IMR-90 (cell line): ENCODE results near the gene AIRE. TPM values are rescaled to one million over a fixed set of nuclear protein-coding genes. Genes with fewer than 3 reads are reported as not detected.

Experiments used
- ATAC-seq: fragments of 200-7000 bp; cut with Tn5 transposase; 2 replicates; pipeline ENCODE4 v1.9.1; 2020; ENCODE audit warnings: low read depth, mild to moderate bottlenecking, moderate library complexity
- BruUV-seq: library from RNA; stranded (reverse); fragments of 400-500 nt; replicated peaks from 2 replicates; lab custom pipeline; 2021; lab: Mats Ljungman, UMichigan
- CTCF ChIA-PET: fragments of 300-600 bp; formaldehyde crosslinking; extraction: SDS; loops from one replicate; lab custom pipeline; 2021; ENCODE audit warnings: antibody characterized with exemption; lab: Yijun Ruan, JAX
- POLR2A ChIA-PET: fragments of 300-600 bp; sonication (Branson Sonifier 250); formaldehyde crosslinking; loops from one replicate; lab custom pipeline; 2022; ENCODE audit warnings: antibody characterized with exemption; ENCODE audit not compliant: unreplicated experiment; lab: Charles Lee
- DNase-seq: peaks from one replicate; pipeline ENCODE4 v3.0.0; 2013
- H2AFZ ChIP-seq: replicated peaks from 2 replicates; pipeline ENCODE3; 2013; ENCODE audit warnings: low read length, mild to moderate bottlenecking; ENCODE audit not compliant: poor library complexity
- H2AK5ac ChIP-seq: 2 replicates; pipeline ENCODE4 v1.6.1; 2013; ENCODE audit warnings: low read depth, low read length, inconsistent platforms
- H2AK9ac ChIP-seq: replicated peaks from 2 replicates; pipeline ENCODE3; 2013; ENCODE audit warnings: mild to moderate bottlenecking, low read depth, low read length, moderate library complexity; ENCODE audit not compliant: poor library complexity
- H2BK120ac ChIP-seq: 2 replicates; pipeline ENCODE4 v1.6.1; 2013; ENCODE audit warnings: low read depth, low read length, inconsistent platforms
- H2BK15ac ChIP-seq: 3 replicates; pipeline ENCODE4 v1.6.1; 2013; ENCODE audit warnings: low read depth, low read length, inconsistent platforms
- H2BK20ac ChIP-seq: 2 replicates; pipeline ENCODE4 v1.6.1; 2013; ENCODE audit warnings: low read depth, mild to moderate bottlenecking, inconsistent platforms, low read length, moderate library complexity
- H2BK5ac ChIP-seq: 2 replicates; pipeline ENCODE4 v1.6.1; 2013; ENCODE audit warnings: mild to moderate bottlenecking, low read depth, low read length, inconsistent platforms; ENCODE audit not compliant: poor library complexity, severe bottlenecking
- H3K14ac ChIP-seq: replicated peaks from 2 replicates; pipeline ENCODE4 v1.6.1; 2013; ENCODE audit warnings: low read depth, low read length, inconsistent platforms
- H3K18ac ChIP-seq: 2 replicates; pipeline ENCODE4 v1.6.1; 2013; ENCODE audit warnings: low read depth, low read length, control low read depth
- H3K23ac ChIP-seq: 2 replicates; pipeline ENCODE4 v1.6.1; 2013; ENCODE audit warnings: low read depth, low read length, inconsistent platforms
- H3K27ac ChIP-seq: 2 replicates; pipeline ENCODE4 v1.5.1; 2013; ENCODE audit warnings: mild to moderate bottlenecking, control low read depth, low read length; ENCODE audit not compliant: insufficient read depth
- H3K27me3 ChIP-seq: 2 replicates; pipeline ENCODE4 v1.6.1; 2013; ENCODE audit warnings: low read length; ENCODE audit not compliant: control insufficient read depth, insufficient read depth
- H3K36me3 ChIP-seq: 2 replicates; pipeline ENCODE4 v1.6.1; 2013; ENCODE audit warnings: low read length, mixed read lengths; ENCODE audit not compliant: control insufficient read depth, insufficient read depth
- H3K4ac ChIP-seq: 2 replicates; pipeline ENCODE4 v1.6.1; 2013; ENCODE audit warnings: low read depth, low read length, inconsistent platforms
- H3K4me1 ChIP-seq: 2 replicates; pipeline ENCODE4 v1.6.1; 2013; ENCODE audit warnings: low read length, mixed read lengths; ENCODE audit not compliant: control insufficient read depth, insufficient read depth
- H3K4me2 ChIP-seq: 2 replicates; pipeline ENCODE4 v1.6.1; 2013; ENCODE audit warnings: low read depth, mild to moderate bottlenecking, control low read depth, low read length, moderate library complexity
- H3K4me3 ChIP-seq: 2 replicates; pipeline ENCODE4 v1.5.1; 2013; ENCODE audit warnings: low read depth, mild to moderate bottlenecking, control low read depth, low read length, moderate library complexity; ENCODE audit not compliant: insufficient read depth
- H3K56ac ChIP-seq: 2 replicates; pipeline ENCODE4 v1.6.1; 2013; ENCODE audit warnings: low read length, inconsistent platforms; ENCODE audit not compliant: insufficient read depth; ENCODE audit errors: extremely low read depth
- H3K79me1 ChIP-seq, 2 experiments: 2 replicates each; pipeline ENCODE4 v1.6.1; 2013; ENCODE audit warnings: low read length in 2 of 2, inconsistent platforms in 1 of 2, low read depth in 1 of 2
- H3K9ac ChIP-seq: 2 replicates; pipeline ENCODE4 v1.6.1; 2013; ENCODE audit warnings: low read depth, low read length, control low read depth
- H3K9me1 ChIP-seq: 2 replicates; pipeline ENCODE4 v1.6.1; 2013; ENCODE audit warnings: low read length, inconsistent platforms; ENCODE audit not compliant: insufficient read depth
- H3K9me3 ChIP-seq: 2 replicates; pipeline ENCODE4 v1.6.1; 2013; ENCODE audit warnings: low read length; ENCODE audit not compliant: control insufficient read depth, insufficient read depth
- H4K20me1 ChIP-seq: 2 replicates; pipeline ENCODE4 v1.6.1; 2013; ENCODE audit warnings: low read length, inconsistent platforms; ENCODE audit not compliant: insufficient read depth
- H4K5ac ChIP-seq: 2 replicates; pipeline ENCODE4 v1.6.1; 2013; ENCODE audit warnings: mild to moderate bottlenecking, low read depth, low read length, control low read depth
- H4K8ac ChIP-seq, 2 experiments: 2 replicates each; pipeline ENCODE4 v1.6.1; 2013; ENCODE audit warnings: low read depth in 2 of 2, low read length in 2 of 2, control low read depth in 1 of 2, inconsistent platforms in 1 of 2
- H4K91ac ChIP-seq: 2 replicates; pipeline ENCODE4 v1.6.1; 2013; ENCODE audit warnings: low read depth, low read length, inconsistent platforms; ENCODE audit not compliant: insufficient read depth
- BHLHE40 ChIP-seq: fragments of 150-350 bp; IDR thresholded peaks from 2 replicates; pipeline ENCODE4 v1.6.1; 2016; ENCODE audit warnings: mild to moderate bottlenecking, low read depth, low read length
- CEBPB ChIP-seq: IDR thresholded peaks from 2 replicates; pipeline ENCODE4 v1.6.1; 2012; ENCODE audit warnings: low read depth, low read length, improper control_type of control experiment
- CHD1 ChIP-seq: IDR thresholded peaks from 2 replicates; pipeline ENCODE4 v1.6.1; 2012; ENCODE audit warnings: low read depth, low read length, improper control_type of control experiment
- CTCF ChIP-seq: conservative IDR thresholded peaks from 2 replicates; pipeline ENCODE4 v1.5.1; 2012; ENCODE audit warnings: mild to moderate bottlenecking, low read depth, low read length, improper control_type of control experiment
- FOS ChIP-seq: fragments of 150-350 bp; IDR thresholded peaks from 2 replicates; pipeline ENCODE4 v1.6.1; 2016; ENCODE audit warnings: low read depth, low read length
- MAFK ChIP-seq: IDR thresholded peaks from 2 replicates; pipeline ENCODE4 v1.6.1; 2012; ENCODE audit warnings: low read depth, low read length, improper control_type of control experiment
- MAZ ChIP-seq: IDR thresholded peaks from 2 replicates; pipeline ENCODE4 v1.6.1; 2012; ENCODE audit warnings: low read depth, mild to moderate bottlenecking, low read length, improper control_type of control experiment, moderate library complexity, borderline replicate concordance
- MXI1 ChIP-seq: IDR thresholded peaks from 2 replicates; pipeline ENCODE4 v1.6.1; 2012; ENCODE audit warnings: low read depth, mild to moderate bottlenecking, low read length, moderate library complexity, borderline replicate concordance
- NFE2L2 ChIP-seq: fragments of 150-350 bp; IDR thresholded peaks from 2 replicates; pipeline ENCODE4 v1.6.1; 2016; ENCODE audit warnings: low read depth, mild to moderate bottlenecking, low read length
- POLR2A ChIP-seq: IDR thresholded peaks from 2 replicates; pipeline ENCODE4 v1.6.1; 2012; ENCODE audit warnings: mild to moderate bottlenecking, low read depth, low read length
- RAD21 ChIP-seq: IDR thresholded peaks from 2 replicates; pipeline ENCODE4 v1.6.1; 2012; ENCODE audit warnings: low read length, improper control_type of control experiment
- RCOR1 ChIP-seq: IDR thresholded peaks from 2 replicates; pipeline ENCODE4 v1.6.1; 2012; ENCODE audit warnings: mild to moderate bottlenecking, low read length, improper control_type of control experiment; ENCODE audit not compliant: insufficient replicate concordance
- RFX5 ChIP-seq: IDR thresholded peaks from 2 replicates; pipeline ENCODE4 v1.8.0; 2012; ENCODE audit warnings: low read depth, mild to moderate bottlenecking, low read length, moderate library complexity
- SMC3 ChIP-seq: fragments of 150-350 bp; IDR thresholded peaks from 2 replicates; pipeline ENCODE4 v1.6.1; 2016; ENCODE audit warnings: low read depth, mild to moderate bottlenecking, antibody characterized with exemption, low read length, moderate library complexity
- USF2 ChIP-seq: fragments of 150-350 bp; IDR thresholded peaks from 2 replicates; pipeline ENCODE4 v1.6.1; 2017; ENCODE audit warnings: mild to moderate bottlenecking, antibody characterized with exemption, low read length, low read depth
- WGBS, 2 experiments: methylation state at CpG; one replicate each; pipeline versions ENCODE4 v1.1.5 to v1.1.7; 2013; ENCODE audit warnings: missing lambda C conversion rate in 2 of 2; ENCODE audit not compliant: insufficient read length in 1 of 2; ENCODE audit errors: extremely low coverage in 2 of 2; 5-methylcytosine and 5-hydroxymethylcytosine counted together
- dilution Hi-C: fragments of 300-500 bp; cut with HindIII; formaldehyde crosslinking; loops from one replicate; pipeline ENCODE4 v1.14.3; 2018; ENCODE audit warnings: low sequenced_read_pairs; ENCODE audit not compliant: unreplicated experiment
- in situ Hi-C: fragments of 300-500 bp; cut with MboI; formaldehyde crosslinking; loops from 3 replicates; pipeline ENCODE4 v1.14.3; 2019; ENCODE audit warnings: low sequenced_read_pairs, inconsistent platforms, mixed read lengths
- intact Hi-C: fragments of 100-400 bp; cut with micrococcal nuclease; formaldehyde crosslinking; loops from 2 replicates; pipeline ENCODE4 v1.10.0; 2022
- polyA plus RNA-seq, 3 experiments: library from polyadenylated mRNA; depleted of rRNA; stranded (reverse); fragments of >200 nt; gene quantifications; 2 replicates each; pipeline ENCODE4 v1.2.3, GENCODE V29; 2012; ENCODE audit warnings: low replicate concordance in 1 of 3
- total RNA-seq: library from RNA; depleted of rRNA; stranded (reverse); fragments of >200 nt; gene quantifications from 2 replicates; pipeline ENCODE4 v1.2.3, GENCODE V29; 2012
- TF ChIP-seq, protein P1 (sequence below): fragments of 150-350 bp; IDR thresholded peaks from 2 replicates; pipeline ENCODE4 v1.6.1; 2016; ENCODE audit warnings: low read depth, mild to moderate bottlenecking, low read length, moderate library complexity, borderline replicate concordance

The AIRE gene
- total and polyA plus RNA-seq, 2 of the 4 experiments (the other 2 are of a cell fraction) = 0.05 TPM; not detected in 1

- Histone ChIP-seq H3K4me1 (no peaks in the 10 kb centered on the region), H4K20me1 (peaks cover 11% of the 10 kb centered on the region), H3K36me3 (peaks cover 49% of the 10 kb centered on the region), H2AK5ac (no peak overlapping the region), H3K4me2 (no peak overlapping the region), H3K79me1 (no peaks in the 10 kb centered on the region), H2AK9ac (no peak overlapping the region), H3K9me3 (no peaks in the 10 kb centered on the region), H3K18ac (no peak overlapping the region), H2AFZ (no peak overlapping the region), H3K14ac (no peak overlapping the region), H3K4me3 (no peak overlapping the region), H3K27me3 (no peaks in the 10 kb centered on the region), H3K4ac (no peak overlapping the region), H3K56ac (no peak overlapping the region), H2BK20ac (no peak overlapping the region), H3K23ac (no peak overlapping the region), H3K9ac (no peak overlapping the region), H4K5ac (no peak overlapping the region), H4K8ac (no peak overlapping the region), H2BK120ac (no peak overlapping the region), H2BK15ac (no peak overlapping the region), H3K9me1 (no peaks in the 10 kb centered on the region), H4K91ac (no peak overlapping the region), H2BK5ac (no peak overlapping the region), H3K27ac (no peak overlapping the region)
- dilution Hi-C loops (no loop called here), intact Hi-C loops (no loop called here), in situ Hi-C loops (no loop called here)
- DNase-seq = no peak
- no peak for TF ChIP-seq MAZ
- no peak for TF ChIP-seq BHLHE40
- TF ChIP-seq MAFK = no peak
- no peak for TF ChIP-seq RFX5
- TF ChIP-seq CTCF = no peak
- TF ChIP-seq RAD21 = no peak
- no peak for TF ChIP-seq SMC3
- TF ChIP-seq FOS = no peak
- TF ChIP-seq USF2 = no peak
- TF ChIP-seq, protein P1, sequence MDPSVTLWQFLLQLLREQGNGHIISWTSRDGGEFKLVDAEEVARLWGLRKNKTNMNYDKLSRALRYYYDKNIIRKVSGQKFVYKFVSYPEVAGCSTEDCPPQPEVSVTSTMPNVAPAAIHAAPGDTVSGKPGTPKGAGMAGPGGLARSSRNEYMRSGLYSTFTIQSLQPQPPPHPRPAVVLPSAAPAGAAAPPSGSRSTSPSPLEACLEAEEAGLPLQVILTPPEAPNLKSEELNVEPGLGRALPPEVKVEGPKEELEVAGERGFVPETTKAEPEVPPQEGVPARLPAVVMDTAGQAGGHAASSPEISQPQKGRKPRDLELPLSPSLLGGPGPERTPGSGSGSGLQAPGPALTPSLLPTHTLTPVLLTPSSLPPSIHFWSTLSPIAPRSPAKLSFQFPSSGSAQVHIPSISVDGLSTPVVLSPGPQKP = no peak
- TF ChIP-seq MXI1 = no peak
- no peak for TF ChIP-seq POLR2A
- no peak for TF ChIP-seq RCOR1
- TF ChIP-seq NFE2L2 = no peak
- no peak for TF ChIP-seq CEBPB
- no peak for TF ChIP-seq CHD1
- no TSS peak for BruUV-seq
- ChIA-PET CTCF (no interaction called here), POLR2A (no interaction called here)
- 100% methylated on average over 4 of the region's 13 CpGs; no CpG with 5 or more reads in 1 of the 2 experiments for WGBS, 2 experiments
- no peak for ATAC-seq
Measured at GRCh38 chr21:44326272-44326647, 40.6 kb downstream of the AIRE start.
